Measurements from ENCODE around the gene TEX12. TPM values are rescaled to one million over a fixed set of nuclear protein-coding genes. Genes with fewer than 3 reads are reported as not detected.

TEX12 gene
- polyA plus RNA-seq, 6 donors from 2014 or later, result 0.65 TPM; not detected in 5

GRCh38 chr11:112206071-112206470, 38.9 kb downstream of the TEX12 start:
- Mint-ChIP-seq H3K4me3 (no peak overlapping the region), H3K36me3 (no peaks in the 10 kb centered on the region), H3K27ac (no peak overlapping the region), H3K4me1 (no peaks in the 10 kb centered on the region), H3K9me3 (no peaks in the 10 kb centered on the region), H3K27me3 (no peaks in the 10 kb centered on the region)
- DNase-seq, result no peak
- ATAC-seq (ENCODE audit: low read depth in 2 of 2), result no peak

- no peaks in the 10 kb centered on the region for H3K9me3 Mint-ChIP-seq
- no peaks in the 10 kb centered on the region for H3K36me3 Mint-ChIP-seq
- no peaks in the 10 kb centered on the region for H3K27me3 Mint-ChIP-seq
- no peak overlapping the region for H3K27ac Mint-ChIP-seq
- DNase-seq, result no peak
- no peak overlapping the region for H3K4me3 Mint-ChIP-seq
- no peaks in the 10 kb centered on the region for H3K4me1 Mint-ChIP-seq
- no peak for ATAC-seq (ENCODE audit: low read depth in 2 of 2)
Observed at GRCh38 chr11:112210890-112211289, 43.7 kb downstream of the TEX12 start.

- ATAC-seq (ENCODE audit: low read depth in 2 of 2) (no peak), DNase-seq (no peak)
- Mint-ChIP-seq H3K27me3 (no peaks in the 10 kb centered on the region), H3K36me3 (no peaks in the 10 kb centered on the region), H3K27ac (no peak overlapping the region), H3K4me3 (no peak overlapping the region), H3K4me1 (no peaks in the 10 kb centered on the region), H3K9me3 (no peaks in the 10 kb centered on the region)
Observed at GRCh38 chr11:112211536-112211935, 44.4 kb downstream of the TEX12 start.

GRCh38 chr11:112212290-112212689, 45.1 kb downstream of the TEX12 start:
- Mint-ChIP-seq H3K27me3 (no peaks in the 10 kb centered on the region), H3K4me3 (no peak overlapping the region), H3K9me3 (no peaks in the 10 kb centered on the region), H3K36me3 (no peaks in the 10 kb centered on the region), H3K27ac (no peak overlapping the region), H3K4me1 (no peaks in the 10 kb centered on the region)
- ATAC-seq (ENCODE audit: low read depth in 2 of 2) (no peak), DNase-seq (no peak)

GRCh38 chr11:112212710-112213109, 45.5 kb downstream of the TEX12 start:
- H3K27ac Mint-ChIP-seq, result no peak overlapping the region
- no peaks in the 10 kb centered on the region for H3K27me3 Mint-ChIP-seq
- DNase-seq (no peak), ATAC-seq (ENCODE audit: low read depth in 2 of 2) (no peak)
- no peak overlapping the region for H3K4me3 Mint-ChIP-seq
- no peaks in the 10 kb centered on the region for H3K9me3 Mint-ChIP-seq
- no peaks in the 10 kb centered on the region for H3K36me3 Mint-ChIP-seq
- no peaks in the 10 kb centered on the region for H3K4me1 Mint-ChIP-seq

- no peaks in the 10 kb centered on the region for H3K9me3 Mint-ChIP-seq
- H3K36me3 Mint-ChIP-seq, result no peaks in the 10 kb centered on the region
Observed at GRCh38 chr11:112213753-112214152, 46.6 kb downstream of the TEX12 start.

GRCh38 chr11:112215621-112216020, 48.4 kb downstream of the TEX12 start:
- Mint-ChIP-seq H3K27ac (no peak overlapping the region), H3K4me1 (peaks cover 2 to 7% (median 5%) of the 10 kb centered on the region in 3 donors), H3K36me3 (no peaks in the 10 kb centered on the region), H3K27me3 (no peaks in the 10 kb centered on the region), H3K4me3 (no peak overlapping the region), H3K9me3 (no peaks in the 10 kb centered on the region)
- DNase-seq, result no peak
- no peak for ATAC-seq (ENCODE audit: low read depth in 2 of 2)

More at GRCh38 chr11:112213753-112214152, 46.6 kb downstream of the TEX12 start:
- Mint-ChIP-seq H3K27me3 (no peaks in the 10 kb centered on the region), H3K4me1 (no peaks in the 10 kb centered on the region), H3K27ac (no peak overlapping the region), H3K4me3 (no peak overlapping the region)
- no peak for DNase-seq
- no peak for ATAC-seq (ENCODE audit: low read depth in 2 of 2)

GRCh38 chr11:112216561-112217105, 49.5 kb downstream of the TEX12 start:
- no peaks in the 10 kb centered on the region for H3K9me3 Mint-ChIP-seq

GRCh38 chr11:112219476-112220232, 52.5 kb downstream of the TEX12 start:
- Mint-ChIP-seq H3K4me1 (peaks cover 2 to 7% (median 5%) of the 10 kb centered on the region in 3 donors), H3K27ac (peak overlapping the region in 2 of 6 donors; percentile 4 to 57), H3K9me3 (no peaks in the 10 kb centered on the region), H3K36me3 (no peaks in the 10 kb centered on the region), H3K27me3 (no peaks in the 10 kb centered on the region), H3K4me3 (peak overlapping the region in 1 of 8 donors; percentile 10)
- peak; percentile 62 for DNase-seq
- ATAC-seq (ENCODE audit: low read depth in 2 of 2), result peak; percentile 97 to 99

More at GRCh38 chr11:112216561-112217105, 49.5 kb downstream of the TEX12 start:
- no peaks in the 10 kb centered on the region for H3K36me3 Mint-ChIP-seq
- H3K27me3 Mint-ChIP-seq, result no peaks in the 10 kb centered on the region
- DNase-seq, result no peak
- no peak overlapping the region for H3K4me3 Mint-ChIP-seq
- peaks cover 2 to 7% (median 5%) of the 10 kb centered on the region in 3 donors for H3K4me1 Mint-ChIP-seq
- ATAC-seq (ENCODE audit: low read depth in 2 of 2), result no peak
- no peak overlapping the region for H3K27ac Mint-ChIP-seq

- Mint-ChIP-seq H3K36me3 (no peaks in the 10 kb centered on the region), H3K9me3 (no peaks in the 10 kb centered on the region), H3K27ac (no peak overlapping the region), H3K4me1 (peaks cover 5 to 8% (median 7%) of the 10 kb centered on the region in 3 donors), H3K27me3 (no peaks in the 10 kb centered on the region), H3K4me3 (no peak overlapping the region)
- DNase-seq (no peak), ATAC-seq (ENCODE audit: low read depth in 2 of 2) (no peak)
Observed at GRCh38 chr11:112221274-112221835, 54.2 kb downstream of the TEX12 start.

Other genes with a start within 250 kb of the TEX12 start
- gene C11orf52, start 248.5 kb upstream of the TEX12 start, polyA plus RNA-seq (ENCODE audit: low read depth in 6 of 6), result not detected
- under 1 TPM in 3 of 6 donors, not detected in 3; 0.11 to 0.43 (median 0.13) TPM for gene DIXDC1, start 230.0 kb upstream of the TEX12 start, polyA plus RNA-seq (ENCODE audit: low read depth in 6 of 6)
- gene DLAT, start 142.0 kb upstream of the TEX12 start, polyA plus RNA-seq (ENCODE audit: low read depth in 6 of 6), result 10 to 100 TPM; 24.6 to 38.8 (median 28.0) TPM
- not detected for gene PIH1D2, start 93.4 kb upstream of the TEX12 start, polyA plus RNA-seq (ENCODE audit: low read depth in 6 of 6)
- gene NKAPD1, start 93.1 kb upstream of the TEX12 start, polyA plus RNA-seq (ENCODE audit: low read depth in 6 of 6), result 10 to 100 TPM in 4 of 6 donors, 1 to 10 TPM in 2; 3.7 to 18.6 (median 10.7) TPM
- gene TIMM8B, start 80.6 kb upstream of the TEX12 start, polyA plus RNA-seq (ENCODE audit: low read depth in 6 of 6), result 10 to 100 TPM; 47.0 to 77.1 (median 53.3) TPM
- 100 to 1,000 TPM; 140 to 196 (median 168) TPM for gene SDHD, start 80.5 kb upstream of the TEX12 start, polyA plus RNA-seq (ENCODE audit: low read depth in 6 of 6)
- 1 to 10 TPM in 2 of 6 donors, under 1 TPM in 2, not detected in 2; 0.48 to 1.7 (median 1.1) TPM for gene IL18, start 3.3 kb upstream of the TEX12 start, polyA plus RNA-seq (ENCODE audit: low read depth in 6 of 6)
- gene BCO2, start 8.1 kb downstream of the TEX12 start, polyA plus RNA-seq (ENCODE audit: low read depth in 6 of 6), result 1 to 10 TPM in 1 of 6 donors, under 1 TPM in 1, not detected in 4; 0.57 to 1.2 TPM
- gene PTS, start 59.1 kb downstream of the TEX12 start, polyA plus RNA-seq (ENCODE audit: low read depth in 6 of 6), result 10 to 100 TPM; 15.6 to 26.5 (median 22.7) TPM
- gene PLET1, start 93.5 kb downstream of the TEX12 start, polyA plus RNA-seq (ENCODE audit: low read depth in 6 of 6), result under 1 TPM in 1 of 6 donors, not detected in 5; 0.98 TPM